M059J (cell line): ENCODE measurements around the gene KDF1. TPM values are rescaled to one million over a fixed set of nuclear protein-coding genes. Genes with fewer than 3 reads are reported as not detected.
"Not testable (repeated sequence)": the region's sequence is repeated elsewhere in the genome, so short reads cannot be mapped to it uniquely, and the experiment has no call there.

ENCODE experiments used
- DNase-seq: peaks from one replicate; pipeline ENCODE4 v3.0.0-alpha.2; 2012; ENCODE audit warnings: low read depth
- total RNA-seq: library from RNA; depleted of rRNA; stranded (reverse); fragments of >200 nt; shearing (Covaris generic); gene quantifications from 2 replicates; pipeline ENCODE4 v1.2.3, GENCODE V29; 2014

The KDF1 gene
- total RNA-seq, 1 experiment from 2014 or later = not detected

DNA sequence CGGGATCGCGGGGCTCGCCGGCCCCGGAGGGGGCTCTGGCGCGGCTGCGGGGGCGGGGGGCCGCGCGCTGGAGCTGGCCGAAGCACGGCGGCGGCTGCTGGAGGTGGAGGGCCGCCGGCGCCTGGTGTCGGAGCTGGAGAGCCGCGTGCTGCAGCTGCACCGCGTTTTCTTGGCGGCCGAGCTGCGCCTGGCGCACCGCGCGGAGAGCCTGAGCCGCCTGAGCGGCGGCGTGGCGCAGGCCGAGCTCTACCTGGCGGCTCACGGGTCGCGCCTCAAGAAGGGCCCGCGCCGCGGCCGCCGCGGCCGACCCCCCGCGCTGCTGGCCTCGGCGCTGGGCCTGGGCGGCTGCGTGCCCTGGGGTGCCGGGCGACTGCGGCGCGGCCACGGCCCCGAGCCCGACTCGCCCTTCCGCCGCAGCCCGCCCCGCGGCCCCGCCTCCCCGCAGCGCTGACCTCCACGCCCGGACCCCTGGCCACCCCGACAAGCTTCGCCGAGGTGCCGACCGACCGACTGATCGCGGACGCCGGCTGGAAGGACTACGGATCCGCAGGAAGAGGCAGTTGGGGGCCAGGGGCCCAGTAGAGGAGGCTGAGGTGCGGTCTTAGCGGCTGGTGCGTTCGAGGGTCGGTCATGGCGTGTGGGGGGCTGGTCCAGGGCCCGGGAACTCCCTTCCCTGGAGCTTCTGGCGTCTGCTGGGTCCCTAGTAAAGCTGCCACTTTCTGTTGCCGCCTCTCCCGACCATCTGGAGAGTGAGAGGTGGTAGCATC, 33.9 kb upstream of the KDF1 start:
- DNase-seq = no peak

DNA sequence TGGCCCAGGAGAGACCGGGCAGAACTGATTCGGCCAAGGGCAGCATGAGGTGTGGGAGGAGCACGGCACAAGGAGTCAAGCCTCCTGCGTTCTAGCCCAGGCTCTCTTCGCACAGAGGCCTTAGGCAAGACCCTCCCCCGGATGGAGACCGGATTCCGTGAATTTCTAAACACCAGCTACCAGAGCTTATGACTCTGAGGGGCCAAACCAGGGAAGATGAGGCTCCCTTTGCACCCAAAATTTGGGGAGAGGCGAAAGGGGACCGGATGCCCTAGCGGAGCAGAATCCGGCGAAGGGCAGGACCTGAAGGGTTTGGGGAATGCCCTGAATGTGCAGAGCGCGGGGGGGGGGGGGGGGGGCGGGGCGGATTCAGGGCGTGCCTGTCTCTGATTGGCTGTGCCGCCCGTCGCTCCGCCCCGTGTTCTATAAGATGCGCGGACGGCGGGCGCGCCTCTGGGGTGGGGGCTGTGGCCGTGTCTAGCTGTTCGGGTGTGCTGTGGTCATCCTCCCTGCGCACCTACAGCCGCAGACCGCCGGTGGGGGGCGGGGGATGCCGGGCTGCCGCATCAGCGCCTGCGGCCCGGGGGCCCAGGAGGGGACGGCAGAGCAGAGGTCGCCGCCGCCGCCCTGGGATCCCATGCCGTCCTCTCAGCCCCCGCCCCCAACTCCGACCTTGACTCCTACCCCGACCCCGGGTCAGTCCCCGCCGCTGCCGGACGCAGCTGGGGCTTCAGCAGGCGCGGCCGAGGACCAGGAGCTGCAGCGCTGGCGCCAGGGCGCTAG, 33.2 kb upstream of the KDF1 start, which contains the start of gene TRNP1:
TRNP1 (plus strand) TSS at position 456 of the 783 bp plus-strand sequence; CDS start at position 551, 95 bp downstream.
- peak; percentile 72 for DNase-seq

DNA sequence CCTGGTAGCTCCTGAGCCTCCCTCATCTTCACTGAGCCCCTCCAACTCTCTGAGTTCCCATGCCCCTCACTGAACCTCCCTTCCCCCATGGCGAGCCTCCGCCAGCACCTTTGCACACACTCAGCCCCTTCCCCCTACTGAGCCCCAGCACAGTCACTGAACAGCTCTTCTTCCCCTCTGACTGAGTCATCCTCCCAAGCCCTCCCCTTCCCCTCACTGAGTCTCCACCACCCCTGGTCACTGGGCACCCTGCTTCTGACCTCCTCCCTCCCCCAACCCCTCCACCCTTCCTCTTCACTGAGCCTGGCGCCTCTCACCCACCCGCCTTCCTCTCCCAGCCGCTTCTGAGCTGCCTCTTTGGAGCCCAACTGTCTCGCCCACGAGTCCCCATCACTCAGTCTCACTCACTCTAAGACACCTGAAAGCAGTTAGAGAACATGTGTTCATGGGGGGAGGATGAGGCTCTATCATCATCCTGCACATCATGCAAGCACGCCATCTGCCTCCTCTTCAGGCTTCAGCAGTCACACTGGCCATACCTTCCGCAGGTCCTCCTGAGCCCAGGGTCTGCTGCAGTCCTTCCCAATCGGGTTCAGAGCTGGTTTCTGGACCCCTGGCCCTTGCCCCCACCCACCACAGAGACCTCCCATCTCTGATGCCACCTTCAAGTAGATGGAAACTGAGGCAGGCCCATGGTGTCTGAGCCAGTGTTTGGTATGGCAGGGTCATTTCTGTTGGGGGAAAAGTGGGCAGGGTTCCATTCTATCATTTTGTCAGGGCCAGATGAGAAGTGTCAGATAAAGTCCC, 31.2 kb upstream of the KDF1 start:
- peak; percentile 62 for DNase-seq

DNA sequence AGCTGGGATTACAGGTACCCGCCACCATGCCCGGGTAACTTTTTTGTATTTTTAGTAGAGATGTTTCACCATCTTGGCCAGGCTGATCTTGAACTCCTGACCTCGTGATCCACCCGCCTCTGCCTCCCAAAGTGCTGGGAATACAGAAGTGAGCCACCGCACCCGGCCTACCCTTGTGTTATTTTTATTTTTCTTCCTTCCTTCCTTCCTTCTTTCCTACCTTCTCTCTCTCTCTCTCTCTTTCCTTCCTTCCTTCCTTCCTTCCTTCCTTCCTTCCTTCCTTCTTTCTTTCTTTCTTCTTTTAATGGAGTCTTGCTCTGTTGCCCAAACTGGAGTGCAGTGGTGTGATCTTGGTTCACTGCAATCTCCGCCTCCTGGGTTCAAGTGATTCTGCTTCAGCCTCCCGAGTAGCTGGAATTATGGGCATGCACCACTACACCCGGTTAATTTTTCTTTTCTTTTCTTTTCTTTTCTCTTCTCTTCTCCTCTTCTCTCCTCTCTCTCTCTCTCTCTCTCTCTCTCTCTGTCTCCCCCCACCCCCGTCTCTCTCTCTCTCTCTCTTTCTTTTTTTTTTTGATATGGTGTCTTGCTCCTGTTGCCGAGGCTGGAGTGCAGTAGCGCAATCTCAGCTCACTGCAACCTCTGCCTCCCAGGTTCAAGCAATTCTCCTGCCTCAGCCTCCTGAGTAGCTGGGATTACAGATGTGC, 29.3 kb upstream of the KDF1 start:
- DNase-seq = not testable (repeated sequence)

DNA sequence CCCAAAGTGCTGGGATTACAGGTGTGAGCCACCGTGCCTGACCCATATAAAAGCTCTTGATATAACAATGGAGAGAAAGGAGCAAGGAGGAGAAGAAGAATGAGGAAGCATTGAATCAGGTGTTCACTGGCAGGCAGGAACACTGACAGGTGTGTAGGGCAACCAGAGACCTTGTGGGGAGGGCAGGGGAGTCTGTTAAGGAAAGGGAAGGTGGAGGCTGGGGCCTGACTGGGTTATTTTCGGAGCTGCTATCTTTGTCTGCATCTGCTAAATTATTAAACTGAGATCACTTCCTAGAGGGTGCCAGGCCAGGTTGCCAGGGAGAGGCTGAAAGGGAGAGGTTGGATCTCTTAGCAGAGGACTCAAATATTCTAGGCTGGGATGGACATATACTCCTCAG, 26.4 kb upstream of the KDF1 start:
- no peak for DNase-seq

DNA sequence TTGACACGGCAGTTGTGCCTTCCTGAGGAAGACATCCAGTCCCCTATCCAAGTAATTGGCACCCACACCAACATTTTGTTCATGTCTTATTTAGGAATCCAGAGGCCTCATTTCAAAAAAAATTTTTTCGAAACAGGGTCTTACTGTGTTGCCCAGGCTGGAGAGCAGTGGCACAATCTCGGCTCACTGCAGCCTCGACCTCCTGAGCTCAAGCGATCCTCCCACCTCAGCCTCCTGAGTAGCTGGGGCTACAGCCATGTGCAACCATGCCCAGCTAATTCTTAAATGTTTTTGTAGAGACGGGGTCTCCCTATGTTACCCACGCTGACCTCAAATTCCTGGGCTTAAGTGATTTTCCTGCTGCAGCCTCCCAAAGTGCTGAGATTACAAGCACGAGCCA, 24.0 kb upstream of the KDF1 start:
- DNase-seq = no peak

DNA sequence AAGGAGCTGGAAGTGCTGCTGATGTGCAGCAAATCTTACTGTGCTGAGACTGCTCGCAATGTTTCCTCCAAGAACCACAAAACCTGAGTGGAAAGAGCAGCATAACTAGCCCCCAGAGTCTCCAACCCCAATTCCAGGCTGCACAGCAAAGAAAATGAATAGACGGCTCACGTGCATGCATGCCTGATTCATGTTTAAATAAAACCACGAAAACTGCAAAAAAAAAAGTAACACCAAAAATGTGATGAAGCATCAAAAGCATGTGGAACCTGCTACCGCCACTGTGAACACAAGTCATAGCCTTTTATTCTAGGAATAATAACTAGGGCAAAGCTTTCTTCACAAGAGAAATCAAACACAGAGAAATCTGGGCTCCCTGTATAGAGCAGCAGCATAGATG, 23.6 kb upstream of the KDF1 start:
- DNase-seq = no peak

DNA sequence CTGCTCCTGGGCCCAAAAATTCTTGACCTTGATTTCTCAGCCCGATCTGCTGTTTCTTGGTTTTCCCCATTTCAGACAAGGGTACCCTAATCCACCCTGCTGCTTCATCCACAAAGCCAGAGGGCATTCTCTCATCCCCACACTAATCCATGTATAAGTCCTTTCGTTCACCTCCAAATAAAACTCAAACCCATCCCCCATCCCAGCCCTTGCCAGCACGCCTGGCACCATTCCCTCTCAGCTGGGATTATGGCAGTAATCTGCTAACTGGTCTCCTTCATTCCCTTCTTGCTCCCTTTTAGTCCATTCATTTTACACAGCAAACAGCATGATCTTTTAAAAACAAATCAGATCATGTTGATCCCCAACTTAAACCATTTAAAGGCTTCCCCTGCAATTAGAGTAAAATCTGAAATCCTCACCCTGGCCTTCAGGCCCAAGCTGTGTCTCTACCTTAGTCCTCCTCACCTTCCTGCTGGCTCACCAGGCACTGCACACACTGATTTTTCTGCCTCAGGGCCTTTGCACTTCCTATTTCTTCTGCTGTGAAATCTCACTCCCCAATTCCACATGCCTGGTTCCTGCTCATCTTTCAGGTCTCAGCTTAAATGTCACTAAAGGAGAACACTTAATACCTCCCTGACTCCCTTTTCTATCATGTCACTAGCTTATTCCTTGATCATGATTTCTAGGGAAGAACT, 21.0 kb upstream of the KDF1 start:
- no peak for DNase-seq

DNA sequence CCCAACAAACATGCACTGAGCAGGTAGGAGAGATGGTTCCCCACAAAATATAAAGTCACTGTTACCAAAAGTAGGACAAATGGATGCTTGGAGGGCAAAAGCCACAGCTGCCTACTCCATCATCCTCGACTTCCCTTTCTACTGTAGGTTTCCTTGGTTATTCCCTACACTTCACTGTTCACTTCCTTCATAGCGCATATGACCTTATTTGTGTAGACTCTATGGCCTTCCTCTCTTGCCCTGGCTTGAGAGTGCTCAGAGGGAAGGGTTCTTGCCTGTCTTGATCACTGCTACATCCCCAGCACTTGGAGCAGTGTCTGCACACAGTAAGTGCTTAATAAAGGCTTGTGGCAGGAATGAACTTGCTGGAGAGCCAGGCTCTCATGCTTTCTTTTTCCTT, 18.6 kb upstream of the KDF1 start:
- no peak for DNase-seq

DNA sequence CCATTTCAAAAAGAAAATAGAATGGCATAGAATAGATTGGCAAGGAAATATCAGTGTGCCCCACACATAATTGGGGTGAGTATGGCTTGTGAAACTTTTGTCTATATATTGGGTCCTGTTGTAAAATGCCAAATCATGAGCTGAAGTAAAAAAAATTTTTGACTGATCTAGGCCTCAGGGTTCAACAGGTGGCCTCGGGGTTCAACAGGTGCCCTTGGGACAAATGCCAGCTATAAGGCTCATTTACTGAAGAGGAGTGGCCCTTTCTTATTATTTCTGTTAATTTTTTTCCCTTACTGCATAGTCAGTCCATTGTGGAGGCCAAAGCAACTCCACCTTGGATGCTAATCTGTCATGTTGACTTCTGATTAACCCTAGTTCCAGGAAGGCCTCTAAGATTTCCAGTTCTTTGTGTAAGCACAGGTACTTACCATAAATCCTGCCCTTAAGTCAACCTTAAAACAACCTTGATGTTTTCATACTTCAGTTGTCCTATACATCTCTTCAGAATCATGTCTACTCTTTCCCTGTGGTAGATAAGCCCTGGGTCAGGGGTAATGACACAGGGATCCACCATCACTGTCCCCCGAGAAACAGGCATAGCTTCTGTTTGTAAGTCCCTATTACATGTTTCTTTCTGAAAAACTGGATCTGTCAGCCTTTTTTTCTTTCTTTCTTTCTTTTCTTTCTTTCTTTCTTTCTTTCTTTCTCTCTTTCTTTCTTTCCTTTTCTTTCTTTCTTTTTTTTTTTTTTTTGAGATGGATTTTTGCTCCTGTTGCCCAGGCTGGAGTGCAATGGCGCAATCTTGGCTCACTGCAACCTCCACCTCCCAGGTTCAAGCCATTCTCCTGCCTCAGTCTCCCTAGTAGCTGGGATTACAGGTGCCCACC, 16.6 kb upstream of the KDF1 start:
- DNase-seq = no peak

DNA sequence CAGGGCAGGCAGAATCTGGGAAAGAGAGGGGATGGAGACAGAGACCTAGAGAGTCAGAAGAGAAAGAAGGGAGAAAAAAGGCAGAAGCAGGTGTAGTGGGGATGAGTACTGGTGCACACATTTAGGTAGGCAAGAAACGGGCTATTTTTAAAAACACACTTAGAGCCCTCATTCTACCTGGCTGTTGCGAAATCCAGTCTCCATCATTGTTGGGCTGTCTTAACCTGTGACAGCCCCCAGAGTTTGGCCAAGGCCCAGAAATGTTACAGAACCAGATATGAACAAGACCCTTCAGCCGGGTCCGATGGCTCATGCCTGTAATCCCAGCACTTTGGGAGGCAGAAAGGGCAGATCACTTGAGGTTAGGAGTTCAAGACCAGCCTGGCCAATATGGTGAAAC, 12.6 kb upstream of the KDF1 start:
- no peak for DNase-seq

DNA sequence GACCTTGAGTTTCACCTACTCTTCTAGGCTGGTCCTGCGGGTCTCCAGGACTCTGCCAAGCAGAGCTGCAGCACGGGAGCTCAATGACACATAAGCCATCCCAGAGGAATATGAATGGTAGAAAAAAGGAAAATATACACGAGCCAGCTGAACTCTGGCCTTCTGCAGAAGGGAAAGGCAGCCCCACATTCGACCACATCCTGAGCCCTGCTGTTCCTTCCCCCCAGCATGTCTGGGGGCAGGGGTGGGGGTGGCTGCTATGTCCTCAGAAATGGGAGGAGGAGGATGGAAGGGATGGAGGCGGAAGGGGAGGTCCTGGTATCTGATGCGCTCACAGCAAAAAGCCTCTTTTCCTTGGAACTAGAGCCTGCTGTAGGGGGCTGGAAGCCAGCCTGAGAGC, 12.1 kb upstream of the KDF1 start:
- no peak for DNase-seq

DNA sequence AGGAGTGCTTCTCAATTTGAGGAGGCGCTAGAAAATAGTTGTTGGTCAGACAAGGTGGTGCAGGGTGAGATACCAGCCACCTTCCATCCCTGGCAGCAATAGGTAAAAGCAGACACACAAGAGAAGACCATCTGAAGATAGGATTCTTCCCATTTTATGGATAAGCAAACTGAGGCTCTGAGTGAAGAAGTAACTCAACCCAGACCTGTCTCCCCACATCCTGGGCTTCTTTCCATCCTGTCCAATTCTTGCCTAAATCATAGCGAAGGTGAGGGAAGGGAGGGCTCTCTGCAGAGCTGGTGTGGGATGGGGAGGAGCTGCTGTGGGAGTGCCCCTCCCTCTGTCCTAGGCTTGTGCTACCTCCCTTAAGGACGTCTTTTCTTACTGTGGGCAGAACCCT, 11.3 kb upstream of the KDF1 start:
- DNase-seq = no peak

DNA sequence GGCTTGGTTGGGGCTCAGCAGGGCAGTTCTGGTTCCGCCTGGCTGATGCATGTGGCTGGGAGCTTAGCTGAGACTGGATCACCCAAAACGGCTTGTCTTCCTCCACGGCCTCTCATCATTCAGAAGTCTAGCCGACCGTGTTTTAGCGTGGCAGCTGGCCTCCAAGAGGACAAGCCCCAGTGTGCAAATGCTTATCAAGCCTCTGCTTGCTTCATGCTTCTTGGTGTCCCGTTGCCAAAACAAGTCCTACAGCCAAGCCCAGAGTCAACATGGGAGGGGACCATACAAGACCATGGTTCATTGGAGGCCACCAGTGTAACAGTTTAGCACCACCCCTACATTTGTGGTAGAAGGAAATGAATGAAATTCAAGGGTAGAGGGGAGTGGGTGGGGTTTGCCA, 10.5 kb upstream of the KDF1 start:
- no peak for DNase-seq

DNA sequence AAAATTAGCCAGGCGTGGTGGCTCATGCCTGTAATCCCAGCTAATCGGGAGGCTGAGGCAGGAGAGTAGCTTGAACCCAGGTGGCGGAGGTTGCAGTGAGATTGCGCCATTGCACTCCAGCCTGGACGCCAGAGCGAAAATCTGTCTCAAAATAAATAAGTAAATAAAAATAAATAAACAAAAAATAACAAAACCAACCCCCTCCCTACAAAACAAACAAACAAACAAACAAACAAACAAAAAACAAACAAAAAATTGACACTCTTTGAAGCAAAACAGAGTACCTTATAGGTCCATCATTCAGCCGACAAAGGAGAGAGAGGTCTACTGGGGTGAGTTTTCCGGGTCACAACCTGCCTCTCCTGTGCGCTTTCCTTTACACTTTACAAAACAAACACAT, 5.4 kb upstream of the KDF1 start:
- DNase-seq = no peak

DNA sequence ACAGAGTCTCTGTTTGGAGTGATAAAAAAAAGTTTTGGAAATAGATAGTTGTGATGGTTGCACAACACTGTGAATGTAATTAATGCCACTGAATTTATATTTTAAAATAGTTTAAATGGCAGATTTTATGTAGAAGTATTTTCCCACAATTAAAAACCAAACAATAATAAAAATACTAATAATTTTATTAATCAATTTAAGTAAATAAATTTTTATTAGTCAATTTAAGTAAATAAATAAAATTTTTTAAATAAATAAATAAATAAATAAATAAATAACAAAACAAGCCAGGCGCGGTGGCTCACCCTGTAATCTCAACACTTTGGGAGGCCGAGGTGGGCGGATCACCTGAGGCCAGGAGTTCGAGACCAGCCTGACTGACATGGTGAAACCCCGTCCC, 4.9 kb upstream of the KDF1 start:
- no peak for DNase-seq

DNA sequence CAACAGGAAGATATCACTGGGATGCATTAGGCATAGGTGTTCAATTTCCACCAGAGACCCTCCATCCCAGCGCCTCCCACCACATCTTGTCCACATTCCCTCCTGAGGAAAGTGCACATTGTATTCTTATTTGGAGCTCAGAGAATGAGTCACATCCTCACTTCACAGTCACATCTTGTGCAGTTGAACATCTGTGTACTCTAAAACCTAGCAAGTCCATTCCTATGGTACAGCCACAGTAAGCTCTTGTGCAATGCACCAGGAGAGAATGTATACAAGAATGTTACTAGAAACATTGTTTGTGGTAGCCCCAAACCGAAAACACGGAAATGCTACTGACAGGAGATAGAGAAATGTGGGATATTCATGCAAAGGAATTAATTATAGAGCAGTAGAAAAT, 1.6 kb upstream of the KDF1 start:
- DNase-seq = peak; percentile 73

DNA sequence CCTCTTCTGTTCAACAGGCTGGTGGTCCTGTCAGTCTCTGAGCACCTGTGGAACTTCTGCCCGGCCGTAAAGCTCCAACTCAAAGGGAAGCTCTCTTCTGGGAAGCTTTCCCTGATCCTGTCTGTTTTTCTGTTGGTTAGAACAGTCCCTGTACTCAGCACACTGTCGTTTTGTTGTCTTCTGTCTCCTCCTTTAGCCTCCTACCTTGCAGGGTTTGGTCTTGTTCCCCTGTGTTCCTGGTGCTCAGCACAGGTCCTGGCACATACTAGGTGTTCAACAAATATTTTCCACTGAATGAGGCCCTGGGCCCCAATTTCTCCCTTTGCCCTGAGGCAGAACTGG, 328 bp upstream of the KDF1 start:
- DNase-seq = no peak

DNA sequence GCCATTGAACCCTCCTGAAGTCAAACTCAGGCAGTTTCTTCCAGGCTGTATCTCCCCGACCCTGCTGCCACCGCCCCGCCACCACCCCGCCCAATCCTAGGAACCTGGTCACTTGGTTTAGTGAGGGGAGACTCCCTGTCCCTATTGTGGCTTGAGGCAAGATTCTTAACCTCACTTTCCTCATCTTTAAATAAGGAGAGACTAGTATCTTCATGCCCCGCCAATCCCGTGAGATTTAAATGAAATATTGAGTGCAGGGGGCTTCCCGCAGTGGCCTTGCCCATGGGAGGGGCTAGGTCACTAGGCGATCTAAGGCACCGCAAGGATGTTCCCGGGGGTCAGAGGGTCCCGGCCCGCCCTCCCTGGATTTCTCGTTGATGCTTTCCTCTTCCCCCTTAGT, 998 bp downstream of the KDF1 start:
- no peak for DNase-seq

DNA sequence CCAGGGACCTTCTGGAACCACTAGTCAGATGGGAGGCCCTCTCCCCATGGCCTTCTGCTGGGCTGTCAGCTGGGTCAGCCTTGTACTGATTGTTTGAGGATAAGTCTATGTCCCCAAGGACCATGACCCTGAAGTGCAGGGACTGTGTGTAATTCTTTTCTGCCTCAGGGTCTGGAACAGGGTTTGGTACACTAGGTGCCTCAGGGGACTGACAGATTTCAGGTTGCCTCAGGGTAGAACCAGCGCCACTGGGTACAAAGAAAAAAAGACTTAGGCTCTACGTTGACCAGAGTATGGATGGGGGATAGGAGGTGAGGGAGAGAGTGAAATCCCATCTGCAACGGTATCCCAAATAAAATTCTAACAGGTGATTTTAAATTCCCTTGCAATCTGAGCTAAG, 3.0 kb downstream of the KDF1 start:
- no peak for DNase-seq
